H1 (cell line): ENCODE data around the gene RAI14. TPM values are rescaled to one million over a fixed set of nuclear protein-coding genes. Genes with fewer than 3 reads are reported as not detected.

Source experiments
- E2F6 ChIP-seq: IDR thresholded peaks from 2 replicates; pipeline ENCODE4 v1.6.1; 2012; ENCODE audit warnings: inconsistent platforms
- RBBP5 ChIP-seq: IDR thresholded peaks from 2 replicates; pipeline ENCODE4 v1.7.1; 2012; ENCODE audit warnings: low read depth, mild to moderate bottlenecking, inconsistent platforms, low read length, moderate library complexity, borderline replicate concordance
- SP1 ChIP-seq: IDR thresholded peaks from 2 replicates; pipeline ENCODE4 v1.6.1; 2011; ENCODE audit warnings: low read depth, low read length
- polyA plus RNA-seq, 7 experiments: library from polyadenylated mRNA; depleted of rRNA in 3 of 7; stranded (reverse) in 5 of 7; unstranded in 2 of 7; fragments of >200 nt in 5 of 7; fragments of 200-250 nt in 2 of 7; gene quantifications; 1 replicate in 5 of 7; 2 replicates in 1 of 7; 4 replicates in 1 of 7; pipeline versions ENCODE4 v1.2.1 to v1.2.3, GENCODE V29; 2011 to 2013; ENCODE audit warnings: missing spikeins in 2 of 7, mixed read lengths in 2 of 7
- total RNA-seq: library from RNA; stranded (reverse); fragmentation: NEBNext Ultra II Directional; extraction: Animal tissue kit (Norgen Biotek cat#: 25700); gene quantifications from 2 replicates; pipeline ENCODE4 v1.2.1, GENCODE V29; 2021

Gene RAI14
- total and polyA plus RNA-seq, 2 of the 8 experiments (the other 6 are each of a cell fraction or from before 2014, with no cell fraction given), result 48.4 to 210 TPM

DNA sequence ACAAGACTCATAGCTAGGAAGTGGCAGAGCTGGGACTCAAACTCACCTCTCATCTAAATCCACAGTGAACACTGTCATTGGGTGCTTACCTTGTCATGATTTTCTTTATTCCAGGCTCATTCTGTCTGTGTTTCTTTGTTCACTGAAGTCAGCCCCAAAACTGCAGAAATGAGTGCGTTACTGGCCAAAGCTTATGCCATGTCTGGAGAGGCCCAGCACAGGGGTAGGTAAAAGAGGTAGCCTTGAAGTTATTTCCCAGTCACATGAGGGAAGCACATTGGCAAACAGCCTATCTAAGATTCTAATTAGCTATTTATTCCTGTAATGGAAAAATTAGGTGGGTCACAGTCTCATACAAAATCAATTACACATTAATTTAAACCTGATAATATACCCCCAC lies 212.7 kb downstream of the RAI14 start (continued):
- TF ChIP-seq SP1 (no peak), RBBP5 (no peak), E2F6 (no peak)
- TF ChIP-seq, all 59 proteins: peak for 0
